ENCODE data around the gene COL2A1.
A peak's percentile ranks its signal among the peaks of the same experiment; 100 is the strongest.
"Not testable (repeated sequence)": the region's sequence is repeated elsewhere in the genome, so short reads cannot be mapped to it uniquely, and the experiment has no call there.

COL2A1 gene

GRCh38 chr12:47963340-47964040 is 40.8 kb downstream of the COL2A1 start, which contains the start of gene TMEM106C:
Gene TMEM106C (plus strand): TSS chr12:47963596. CDS start chr12:47964237, 641 bp downstream.
- H3K4me3 ChIP-seq (ENCODE audit: low read length) = peak within 1 kb of the TSS; percentile 83
- peak; percentile 99 for TF ChIP-seq CTCF (conservative IDR thresholded peaks at IDR 0.05; ENCODE audit: low read depth, low read length)
- DNase-seq (ENCODE audit: low read depth) = peak; percentile 63

GRCh38 chr12:47962198-47962597 is 42.1 kb downstream of the COL2A1 start:
- no peak overlapping the region for H3K4me3 ChIP-seq (ENCODE audit: low read length)
- DNase-seq (ENCODE audit: low read depth) = no peak
- TF ChIP-seq CTCF (conservative IDR thresholded peaks at IDR 0.05; ENCODE audit: low read depth, low read length) = no peak

- not testable (repeated sequence) for H3K4me3 ChIP-seq (ENCODE audit: low read length); DNase-seq (ENCODE audit: low read depth)
Observed at GRCh38 chr12:47957671-47958070, 46.6 kb downstream of the COL2A1 start.

GRCh38 chr12:47955059-47955458 is 49.2 kb downstream of the COL2A1 start:
- no peak for DNase-seq (ENCODE audit: low read depth)
- no peak for TF ChIP-seq CTCF (conservative IDR thresholded peaks at IDR 0.05; ENCODE audit: low read depth, low read length)
- no peak overlapping the region for H3K4me3 ChIP-seq (ENCODE audit: low read length)

GRCh38 chr12:47954467-47955045 is 49.7 kb downstream of the COL2A1 start:
- no peak for DNase-seq (ENCODE audit: low read depth)
- no peak overlapping the region for H3K4me3 ChIP-seq (ENCODE audit: low read length)
- no peak for TF ChIP-seq CTCF (conservative IDR thresholded peaks at IDR 0.05; ENCODE audit: low read depth, low read length)

GRCh38 chr12:47954058-47954457 is 50.2 kb downstream of the COL2A1 start:
- no peak for TF ChIP-seq CTCF (conservative IDR thresholded peaks at IDR 0.05; ENCODE audit: low read depth, low read length)
- DNase-seq (ENCODE audit: low read depth) = no peak
- no peak overlapping the region for H3K4me3 ChIP-seq (ENCODE audit: low read length)

GRCh38 chr12:47950856-47951468 is 53.3 kb downstream of the COL2A1 start:
- DNase-seq (ENCODE audit: low read depth) = no peak
- TF ChIP-seq CTCF (conservative IDR thresholded peaks at IDR 0.05; ENCODE audit: low read depth, low read length) = no peak
- no peak overlapping the region for H3K4me3 ChIP-seq (ENCODE audit: low read length)

All from retinal pigment epithelial cell (primary cell).